Measurements from ENCODE around the gene FAM114A1. TPM values are rescaled to one million over a fixed set of nuclear protein-coding genes. Genes with fewer than 3 reads are reported as not detected.

Gene FAM114A1
- polyA plus RNA-seq, 6 donors from 2014 or later = 0.16 to 0.43 TPM; not detected in 4

GRCh38 chr4:38866973-38867477, 581 bp upstream of the FAM114A1 start:
- Mint-ChIP-seq H3K36me3 (no peaks in the 10 kb centered on the region), H3K4me1 (peaks cover 8 to 12% (median 8%) of the 10 kb centered on the region in 3 donors), H3K27ac (peak overlapping the region in 5 of 6 donors; percentile 17 to 79 (median 34)), H3K9me3 (no peaks in the 10 kb centered on the region), H3K4me3 (peak overlapping the region; percentile 69 to 88 (median 78)), H3K27me3 (no peaks in the 10 kb centered on the region)
- no peak for DNase-seq
- peak in 1 of 2 donors; percentile 25 for ATAC-seq (ENCODE audit: low read depth in 2 of 2)

- no peak for DNase-seq
- peak; percentile 49 to 54 for ATAC-seq (ENCODE audit: low read depth in 2 of 2)
- Mint-ChIP-seq H3K27me3 (no peaks in the 10 kb centered on the region), H3K36me3 (no peaks in the 10 kb centered on the region), H3K27ac (peak overlapping the region in 3 of 6 donors; percentile 72 to 92 (median 82)), H3K4me1 (peaks cover 5 to 12% (median 6%) of the 10 kb centered on the region in 3 donors), H3K9me3 (no peaks in the 10 kb centered on the region), H3K4me3 (peak overlapping the region; percentile 83 to 91 (median 85))
Observed at GRCh38 chr4:38868059-38868960, 704 bp downstream of the FAM114A1 start.

GRCh38 chr4:38869511-38869910, 1.9 kb downstream of the FAM114A1 start:
- no peaks in the 10 kb centered on the region for H3K36me3 Mint-ChIP-seq
- peak overlapping the region in 2 of 6 donors; percentile 2 to 44 for H3K27ac Mint-ChIP-seq
- no peaks in the 10 kb centered on the region for H3K27me3 Mint-ChIP-seq
- H3K4me3 Mint-ChIP-seq = peak overlapping the region in 2 of 8 donors; percentile 13 to 84
- peaks cover 5 to 12% (median 11%) of the 10 kb centered on the region in 3 donors for H3K4me1 Mint-ChIP-seq
- no peaks in the 10 kb centered on the region for H3K9me3 Mint-ChIP-seq
- DNase-seq (no peak), ATAC-seq (ENCODE audit: low read depth in 2 of 2) (no peak)

GRCh38 chr4:38870098-38870808, 2.6 kb downstream of the FAM114A1 start:
- peaks cover 5 to 12% (median 11%) of the 10 kb centered on the region in 3 donors for H3K4me1 Mint-ChIP-seq
- H3K36me3 Mint-ChIP-seq = no peaks in the 10 kb centered on the region
- DNase-seq (no peak), ATAC-seq (ENCODE audit: low read depth in 2 of 2) (no peak)
- H3K9me3 Mint-ChIP-seq = no peaks in the 10 kb centered on the region
- H3K27me3 Mint-ChIP-seq = no peaks in the 10 kb centered on the region
- H3K27ac Mint-ChIP-seq = peak overlapping the region in 2 of 6 donors; percentile 9 to 62
- H3K4me3 Mint-ChIP-seq = peak overlapping the region in 3 of 8 donors; percentile 48 to 84 (median 57)

GRCh38 chr4:38871593-38871992, 4.0 kb downstream of the FAM114A1 start:
- peak overlapping the region in 1 of 8 donors; percentile 13 for H3K4me3 Mint-ChIP-seq
- no peak overlapping the region for H3K27ac Mint-ChIP-seq
- no peaks in the 10 kb centered on the region for H3K36me3 Mint-ChIP-seq
- H3K9me3 Mint-ChIP-seq = no peaks in the 10 kb centered on the region
- H3K4me1 Mint-ChIP-seq = peaks cover 5 to 12% (median 11%) of the 10 kb centered on the region in 3 donors
- H3K27me3 Mint-ChIP-seq = no peaks in the 10 kb centered on the region
- ATAC-seq (ENCODE audit: low read depth in 2 of 2) = no peak
- no peak for DNase-seq

GRCh38 chr4:38872620-38873019, 5.0 kb downstream of the FAM114A1 start:
- ATAC-seq (ENCODE audit: low read depth in 2 of 2) (no peak), DNase-seq (no peak)
- Mint-ChIP-seq H3K4me3 (no peak overlapping the region), H3K27ac (no peak overlapping the region), H3K9me3 (no peaks in the 10 kb centered on the region), H3K4me1 (peaks cover 5 to 11% (median 9%) of the 10 kb centered on the region in 3 donors), H3K36me3 (no peaks in the 10 kb centered on the region), H3K27me3 (no peaks in the 10 kb centered on the region)

- no peak for ATAC-seq (ENCODE audit: low read depth in 2 of 2)
- Mint-ChIP-seq H3K4me3 (no peak overlapping the region), H3K4me1 (peaks cover 2 to 7% (median 5%) of the 10 kb centered on the region in 3 donors)
Observed at GRCh38 chr4:38873290-38873944, 5.8 kb downstream of the FAM114A1 start.

GRCh38 chr4:38876636-38877035, 9.0 kb downstream of the FAM114A1 start:
- Mint-ChIP-seq H3K27ac (peak overlapping the region in 1 of 6 donors; percentile 66), H3K4me1 (peaks cover 0 to 5% (median 0%) of the 10 kb centered on the region in 3 donors), H3K4me3 (no peak overlapping the region), H3K36me3 (no peaks in the 10 kb centered on the region), H3K27me3 (no peaks in the 10 kb centered on the region), H3K9me3 (no peaks in the 10 kb centered on the region)
- DNase-seq (no peak), ATAC-seq (ENCODE audit: low read depth in 2 of 2) (no peak)

More at GRCh38 chr4:38873290-38873944, 5.8 kb downstream of the FAM114A1 start:
- no peak for DNase-seq
- Mint-ChIP-seq H3K27me3 (no peaks in the 10 kb centered on the region), H3K27ac (no peak overlapping the region), H3K36me3 (no peaks in the 10 kb centered on the region), H3K9me3 (no peaks in the 10 kb centered on the region)

- peaks cover 0 to 5% (median 4%) of the 10 kb centered on the region in 3 donors for H3K4me1 Mint-ChIP-seq
Observed at GRCh38 chr4:38884254-38884653, 16.6 kb downstream of the FAM114A1 start.

GRCh38 chr4:38889143-38889542, 21.5 kb downstream of the FAM114A1 start:
- Mint-ChIP-seq H3K27ac (no peak overlapping the region), H3K4me1 (peaks cover 0 to 5% (median 4%) of the 10 kb centered on the region in 3 donors), H3K27me3 (no peaks in the 10 kb centered on the region), H3K4me3 (no peak overlapping the region), H3K9me3 (peaks cover 0 to 4% (median 0%) of the 10 kb centered on the region in 7 donors), H3K36me3 (no peaks in the 10 kb centered on the region)
- DNase-seq (no peak), ATAC-seq (ENCODE audit: low read depth in 2 of 2) (no peak)

More at GRCh38 chr4:38884254-38884653, 16.6 kb downstream of the FAM114A1 start:
- Mint-ChIP-seq H3K27ac (no peak overlapping the region), H3K4me3 (no peak overlapping the region), H3K9me3 (no peaks in the 10 kb centered on the region), H3K36me3 (no peaks in the 10 kb centered on the region), H3K27me3 (no peaks in the 10 kb centered on the region)
- no peak for ATAC-seq (ENCODE audit: low read depth in 2 of 2)
- DNase-seq = no peak

- H3K9me3 Mint-ChIP-seq = peaks cover 0 to 4% (median 0%) of the 10 kb centered on the region in 7 donors
- no peaks in the 10 kb centered on the region for H3K27me3 Mint-ChIP-seq
- DNase-seq = no peak
- peaks cover 0 to 4% (median 0%) of the 10 kb centered on the region in 3 donors for H3K4me1 Mint-ChIP-seq
- H3K27ac Mint-ChIP-seq = no peak overlapping the region
- H3K4me3 Mint-ChIP-seq = no peak overlapping the region
- ATAC-seq (ENCODE audit: low read depth in 2 of 2) = no peak
- H3K36me3 Mint-ChIP-seq = no peaks in the 10 kb centered on the region
Observed at GRCh38 chr4:38891051-38891983, 23.7 kb downstream of the FAM114A1 start.

GRCh38 chr4:38894322-38894982, 26.8 kb downstream of the FAM114A1 start:
- H3K4me1 Mint-ChIP-seq = no peaks in the 10 kb centered on the region
- H3K36me3 Mint-ChIP-seq = no peaks in the 10 kb centered on the region
- DNase-seq (no peak), ATAC-seq (ENCODE audit: low read depth in 2 of 2) (no peak)
- H3K27me3 Mint-ChIP-seq = no peaks in the 10 kb centered on the region
- peaks cover 0 to 4% (median 0%) of the 10 kb centered on the region in 7 donors for H3K9me3 Mint-ChIP-seq
- H3K4me3 Mint-ChIP-seq = no peak overlapping the region
- H3K27ac Mint-ChIP-seq = no peak overlapping the region
